Stimulated activated CD8-positive, alpha-beta memory T cell treated with anti-CD3 and anti-CD28 coated beads, Interleukin-12 subunit alpha, Interleukin-12 subunit beta, amount 100 ng/mL, for 4 hours (primary cell): Measurements from ENCODE around the gene SASH1.

ENCODE experiments used
- DNase-seq: peaks from one replicate; pipeline ENCODE4 v3.0.0-alpha.2; 2020; ENCODE audit warnings: low read depth

The SASH1 gene

DNA sequence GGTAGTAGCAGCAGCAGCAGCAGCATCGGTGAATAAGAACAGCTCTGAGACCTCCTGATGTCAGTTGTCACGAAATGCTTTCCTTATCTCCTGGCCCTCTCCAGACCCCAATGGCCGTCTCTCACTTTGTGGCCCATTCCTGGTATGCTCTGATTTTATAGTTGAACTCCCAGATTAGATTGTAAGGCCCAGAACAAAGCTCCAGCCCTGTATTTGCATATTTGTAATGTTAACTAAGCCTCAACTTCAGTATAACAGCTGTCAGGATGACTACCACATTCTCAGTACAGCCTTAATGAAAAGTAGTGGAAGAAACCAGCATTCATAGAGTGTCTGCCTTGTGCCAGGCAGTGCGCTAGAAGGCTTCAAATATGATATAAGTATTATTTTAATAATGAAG lies 180.9 kb downstream of the SASH1 start:
- DNase-seq, result no peak

GRCh38 chr6:148524471-148524882 lies 181.8 kb downstream of the SASH1 start:
- no peak for DNase-seq

DNA sequence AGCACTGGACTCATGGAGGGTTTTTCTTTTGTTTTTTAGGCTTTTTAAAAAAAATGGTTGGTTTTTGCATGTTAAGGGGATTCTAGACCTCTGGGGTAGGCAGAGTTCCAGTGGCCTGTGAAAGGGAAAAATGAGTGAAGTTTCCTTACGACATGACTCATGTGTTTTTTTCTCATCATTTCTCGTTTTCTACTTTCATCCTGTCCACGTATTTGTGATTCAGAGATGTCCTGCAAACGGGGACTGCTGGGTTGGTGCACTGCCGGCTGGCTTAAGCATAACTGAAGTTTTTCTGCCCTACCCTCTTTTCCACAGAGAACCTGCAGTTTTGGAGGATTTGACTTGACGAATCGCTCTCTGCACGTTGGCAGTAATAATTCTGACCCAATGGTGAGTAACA lies 182.3 kb downstream of the SASH1 start:
- DNase-seq, result no peak

- DNase-seq, result no peak
Observed at GRCh38 chr6:148525453-148525852, 182.8 kb downstream of the SASH1 start.

DNA sequence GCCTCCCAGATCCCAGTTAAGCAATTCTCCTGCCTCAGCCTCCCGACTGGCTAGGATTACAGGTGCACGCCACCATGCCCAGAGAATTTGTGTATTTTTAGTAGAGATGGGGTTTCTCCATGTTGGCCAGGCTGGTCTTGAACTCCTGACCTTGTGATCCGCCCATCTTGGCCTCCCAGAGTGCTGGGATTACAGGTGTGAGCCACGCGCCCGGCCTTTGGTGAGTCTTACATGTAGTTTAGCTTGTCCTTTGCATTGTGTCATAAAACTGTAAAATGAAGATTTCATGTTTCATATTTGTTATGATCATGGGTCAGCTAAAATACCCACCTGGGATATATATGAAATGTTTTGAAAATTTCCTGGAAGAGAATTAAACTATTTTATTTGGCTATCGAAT lies 183.5 kb downstream of the SASH1 start:
- DNase-seq, result no peak

- DNase-seq, result no peak
Observed at GRCh38 chr6:148528292-148528691, 185.7 kb downstream of the SASH1 start.

DNA sequence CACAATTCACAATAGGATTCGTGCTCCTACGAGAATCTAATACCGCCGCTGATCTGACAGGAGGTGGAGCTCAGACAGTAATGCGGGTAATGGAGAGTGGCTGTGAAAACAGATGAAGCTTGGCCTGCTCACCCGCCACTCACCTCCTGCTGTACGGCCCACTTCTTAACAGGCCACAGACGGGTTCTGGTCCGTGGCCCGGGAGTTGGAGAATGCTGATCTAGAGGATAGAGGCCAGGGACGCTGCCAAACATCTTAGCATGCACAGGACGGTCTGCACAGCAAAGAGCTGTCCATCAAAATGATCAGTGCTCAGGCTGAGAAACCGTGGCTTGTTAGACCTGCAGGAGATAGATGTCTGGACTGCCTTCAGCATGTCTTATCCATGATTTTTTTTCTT lies 186.4 kb downstream of the SASH1 start:
- no peak for DNase-seq

DNA sequence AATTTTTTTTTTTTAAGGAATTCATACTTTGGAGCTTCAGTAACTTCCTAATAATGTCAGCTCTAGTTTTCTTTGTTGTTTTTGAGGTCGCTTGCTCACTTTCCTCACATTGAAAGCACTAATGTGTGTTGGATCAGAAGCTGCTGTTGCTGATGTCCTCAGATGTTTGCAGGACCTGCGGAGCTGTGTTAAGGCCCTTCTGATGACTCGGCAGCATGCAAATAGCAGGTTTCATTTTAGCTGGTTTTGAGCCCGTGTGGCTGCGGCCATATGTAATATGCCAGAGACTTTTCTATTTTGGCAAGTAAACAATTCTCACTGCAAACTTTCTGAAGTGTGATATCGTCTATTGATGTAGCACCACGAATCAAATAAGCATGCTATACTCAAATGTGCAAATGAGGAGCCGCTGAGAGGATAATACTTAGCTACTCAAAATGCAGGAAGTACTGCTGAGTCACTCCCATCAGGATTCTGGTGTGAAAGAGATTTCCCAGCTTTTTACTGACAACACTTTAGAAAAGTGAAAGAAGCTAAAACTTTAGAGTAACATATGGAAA lies 187.8 kb downstream of the SASH1 start:
- DNase-seq, result no peak

- DNase-seq, result no peak
Observed at GRCh38 chr6:148530976-148531375, 188.3 kb downstream of the SASH1 start.

- DNase-seq, result no peak
Observed at GRCh38 chr6:148532698-148533097, 190.1 kb downstream of the SASH1 start.

DNA sequence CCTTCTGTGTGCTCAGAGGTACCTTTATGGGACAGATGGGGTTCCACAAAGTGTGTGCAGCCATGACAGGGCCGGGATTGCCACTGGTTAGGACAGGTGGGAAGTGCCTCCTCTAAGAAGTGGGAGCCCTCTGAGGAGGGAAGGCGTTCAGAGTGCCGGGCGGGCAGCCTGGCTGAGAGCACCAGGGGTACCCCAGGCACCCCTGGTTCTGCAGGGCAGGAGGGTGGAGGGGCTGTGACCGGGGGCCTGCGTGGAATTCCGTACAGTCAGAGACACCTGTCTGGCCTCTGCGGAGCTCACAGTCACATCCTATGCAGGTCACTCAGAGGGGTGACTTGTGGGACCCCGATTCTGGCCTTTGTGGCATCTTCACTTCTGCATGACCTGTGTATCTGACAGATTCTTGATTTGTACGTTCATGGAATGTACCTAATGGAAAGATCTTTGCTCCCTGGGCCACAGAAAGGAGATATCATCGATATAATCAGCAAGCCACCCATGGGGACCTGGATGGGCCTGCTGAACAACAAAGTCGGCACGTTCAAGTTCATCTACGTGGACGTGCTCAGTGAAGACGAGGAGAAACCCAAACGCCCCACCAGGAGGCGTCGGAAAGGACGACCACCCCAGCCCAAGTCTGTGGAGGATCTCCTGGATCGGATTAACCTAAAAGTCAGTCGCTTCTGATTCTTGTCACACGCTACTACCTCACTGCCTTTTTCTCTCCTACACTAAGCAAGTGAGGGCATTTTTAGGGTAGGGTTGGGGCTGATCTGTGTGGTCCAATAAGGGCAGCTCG lies 190.9 kb downstream of the SASH1 start:
- no peak for DNase-seq

DNA sequence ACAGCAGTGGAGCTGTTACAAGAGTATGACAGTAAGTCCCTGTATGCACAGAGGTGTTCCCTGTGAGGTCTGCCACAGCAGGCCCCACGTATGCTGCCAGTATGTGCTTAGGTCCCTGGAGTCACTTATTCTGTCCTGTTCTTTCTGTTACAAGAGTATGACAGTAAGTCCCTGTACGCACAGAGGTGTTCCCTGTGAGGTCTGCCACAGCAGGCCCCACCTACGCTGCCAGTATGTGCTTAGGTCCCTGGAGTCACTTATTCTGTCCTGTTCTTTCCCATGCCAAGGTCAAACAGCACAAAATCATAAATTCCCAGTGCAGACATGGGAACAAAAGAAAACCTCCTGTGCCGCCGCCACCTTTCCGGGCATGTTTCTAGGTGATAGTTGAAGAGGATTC lies 192.2 kb downstream of the SASH1 start:
- DNase-seq, result no peak

GRCh38 chr6:148535381-148535780 lies 192.7 kb downstream of the SASH1 start:
- DNase-seq, result no peak

DNA sequence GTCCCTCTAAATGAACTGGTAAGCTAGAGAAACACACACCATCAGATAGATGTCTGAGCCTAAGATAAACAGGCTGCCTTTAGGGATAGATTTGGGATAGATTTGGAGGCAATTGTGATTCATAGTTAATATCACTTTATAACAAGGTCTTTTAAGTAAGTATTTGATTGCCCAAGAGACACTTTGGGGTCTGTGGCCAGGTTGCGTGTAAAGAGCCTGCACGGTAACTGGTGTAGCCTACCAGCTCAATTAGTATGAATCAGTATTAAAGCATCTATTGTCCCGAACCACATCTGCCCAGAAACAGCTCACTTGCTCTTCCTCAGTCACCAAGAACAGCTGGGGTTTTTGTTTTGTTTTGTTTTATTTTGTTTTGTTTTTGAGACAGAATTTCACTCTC lies 193.3 kb downstream of the SASH1 start:
- DNase-seq, result no peak

DNA sequence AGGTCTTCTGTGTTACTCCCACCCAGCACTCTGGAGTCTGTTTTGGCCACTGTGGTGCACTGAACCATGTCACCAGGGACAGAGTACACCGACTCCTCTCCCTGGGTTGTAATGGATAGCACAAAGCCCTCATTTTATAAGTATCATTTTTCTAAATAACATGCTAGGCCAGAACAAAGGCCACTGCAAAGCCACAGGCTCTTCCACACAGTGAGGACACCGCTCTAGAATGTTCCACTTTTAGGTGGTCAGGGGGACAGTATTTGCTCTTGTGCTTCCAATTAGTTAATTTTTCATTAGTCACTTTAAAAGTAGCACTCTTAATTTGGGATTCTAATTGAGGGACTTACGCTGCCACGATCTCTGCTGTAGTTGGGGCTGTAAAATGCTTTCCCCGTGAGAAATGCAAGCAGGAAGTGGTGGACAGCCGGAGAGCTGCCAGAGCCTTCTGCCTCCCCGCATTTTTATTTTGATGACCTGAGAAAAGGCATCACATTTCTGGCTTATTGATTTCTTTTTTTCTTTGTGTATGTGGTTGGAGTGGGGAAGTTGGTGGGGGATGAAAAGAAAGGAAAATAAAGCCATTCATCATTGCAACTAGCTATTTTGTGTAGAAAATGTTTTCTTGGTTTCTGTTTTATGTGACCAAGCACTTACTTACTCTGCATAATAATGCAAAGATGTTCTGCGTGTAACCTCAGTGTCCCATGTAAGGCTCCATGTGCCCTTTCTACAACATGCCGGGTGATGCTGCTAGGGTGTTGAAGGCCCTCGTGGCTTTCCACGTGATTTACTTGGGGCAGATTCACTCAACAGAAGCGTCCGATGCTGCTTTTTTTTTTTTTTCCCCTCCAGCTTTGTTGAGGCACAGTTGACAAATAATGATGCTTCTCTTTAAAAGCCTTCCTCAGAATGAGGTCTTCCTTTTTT lies 195.9 kb downstream of the SASH1 start:
- DNase-seq, result no peak

DNA sequence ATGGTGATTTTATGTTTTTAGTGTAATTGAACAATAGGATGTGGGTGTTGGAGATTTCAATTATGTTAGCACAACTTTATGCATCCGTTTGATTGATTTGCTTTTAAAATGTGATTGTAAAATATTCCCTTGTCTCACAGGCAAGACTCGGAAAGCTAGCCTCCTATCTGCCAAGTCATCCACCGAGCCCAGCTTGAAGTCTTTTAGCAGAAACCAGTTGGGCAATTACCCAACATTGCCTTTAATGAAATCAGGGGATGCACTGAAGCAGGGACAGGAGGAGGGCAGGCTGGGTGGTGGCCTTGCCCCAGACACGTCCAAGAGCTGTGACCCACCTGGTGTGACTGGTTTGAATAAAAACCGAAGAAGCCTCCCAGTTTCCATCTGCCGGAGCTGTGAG lies 200.9 kb downstream of the SASH1 start:
- DNase-seq, result no peak

- DNase-seq, result no peak
Observed at GRCh38 chr6:148544421-148544820, 201.8 kb downstream of the SASH1 start.

- DNase-seq, result no peak
Observed at GRCh38 chr6:148545901-148546300, 203.3 kb downstream of the SASH1 start.

GRCh38 chr6:148547110-148547509 lies 204.5 kb downstream of the SASH1 start:
- DNase-seq, result no peak

GRCh38 chr6:148548065-148548748 lies 205.6 kb downstream of the SASH1 start:
- no peak for DNase-seq

GRCh38 chr6:148548749-148549140 lies 206.1 kb downstream of the SASH1 start:
- no peak for DNase-seq

DNA sequence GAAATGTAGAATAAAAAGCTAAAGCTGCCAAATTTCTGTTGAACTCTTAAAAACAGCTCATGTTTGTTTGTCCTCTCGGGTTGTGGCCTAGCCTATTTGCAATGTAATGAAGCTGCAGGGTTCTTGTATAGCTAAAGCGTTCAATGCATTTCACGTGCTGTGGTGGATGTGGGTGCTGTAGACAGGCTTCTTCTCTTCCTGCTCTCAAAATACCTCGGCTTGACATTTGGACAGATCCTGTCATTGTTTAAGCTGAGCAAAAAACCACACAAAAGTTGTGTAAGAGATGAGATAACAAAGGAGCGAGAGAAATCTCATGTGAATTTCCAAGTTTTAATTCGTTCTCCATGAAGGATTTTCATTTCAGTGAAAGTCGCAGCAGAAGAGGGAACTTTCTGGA lies 207.9 kb downstream of the SASH1 start:
- no peak for DNase-seq
